Measurements from ENCODE around the gene EXOSC9. TPM values are rescaled to one million over a fixed set of nuclear protein-coding genes. Genes with fewer than 3 reads are reported as not detected.

Gene EXOSC9
- total and polyA plus RNA-seq, 10 of the 15 experiments (the other 5 are each of a cell fraction or from before 2014, with no cell fraction given) = 49.0 to 131 (median 85.4) TPM

GRCh38 chr4:121784975-121785374 is 16.1 kb upstream of the EXOSC9 start:
- Histone ChIP-seq H3K36me3 (ENCODE audit: control insufficient read depth in 2 of 2, insufficient read depth in 2 of 2, low read length in 1 of 2) (no peaks in the 10 kb centered on the region), H4K20me1 (ENCODE audit: control insufficient read depth, insufficient read depth) (no peaks in the 10 kb centered on the region), H3K9me3 (replicated peaks; ENCODE audit: control insufficient read depth, insufficient read depth, low read length) (no peaks in the 10 kb centered on the region; the same call in 2 of the 3 replicates), H3K79me2 (ENCODE audit: control insufficient read depth, insufficient read depth, low read length) (no peaks in the 10 kb centered on the region), H3K27me3 (replicated peaks in 1 of 2; ENCODE audit: control insufficient read depth in 2 of 2, insufficient read depth in 2 of 2, low read length in 1 of 2) (no peaks in the 10 kb centered on the region), H3K9ac (ENCODE audit: control insufficient read depth, insufficient read depth, low read length) (no peak overlapping the region), H3K4me3 (no peak overlapping the region), H2AFZ (ENCODE audit: control insufficient read depth, low read depth, low read length) (no peak overlapping the region), H3K4me2 (ENCODE audit: control insufficient read depth, insufficient read depth) (no peak overlapping the region), H3K27ac (ENCODE audit: control insufficient read depth, insufficient read depth) (no peak overlapping the region), H3K4me1 (ENCODE audit: control insufficient read depth, insufficient read depth, low read length) (peaks cover 18% of the 10 kb centered on the region)
- RAD21 ChIA-PET (ENCODE audit: unreplicated experiment) = no interaction called here
- CTCF ChIA-PET = interaction anchor here (1.5 kb wide), 1 partner anchor 8 kb away, joined by 7 read pairs; no protein-coding TSS in a partner anchor
- FAIRE-seq (no peak), DNase-seq (ENCODE audit: low read depth, low spot score) (no peak), ATAC-seq (no peak)
- SMC1A ChIA-PET (ENCODE audit: uncharacterized antibody, unreplicated experiment) = interaction anchor here (1.3 to 2.0 kb wide), 4 partner anchors 8 to 16 kb away, joined by 3 to 8 read pairs (median 5); no protein-coding TSS in a partner anchor
- in situ Hi-C loops (cut with MboI) = no loop called here
- TF ChIP-seq E2F4 (IDR thresholded peaks at IDR 0.05; ENCODE audit: low read depth, low read length) = no peak
- TF ChIP-seq PML (IDR thresholded peaks at IDR 0.05; ENCODE audit: low read length) = no peak
- TF ChIP-seq SREBF1 (IDR thresholded peaks at IDR 0.05; ENCODE audit: low read length) = no peak
- no peak for TF ChIP-seq ZNF384 (IDR thresholded peaks at IDR 0.05; ENCODE audit: borderline replicate concordance, low read depth, low read length)
- TF ChIP-seq ZBTB33 (IDR thresholded peaks at IDR 0.05) = no peak
- no peak for TF ChIP-seq NR2C1 (IDR thresholded peaks at IDR 0.05)
- no peak for TF ChIP-seq ZZZ3 (IDR thresholded peaks at IDR 0.05; ENCODE audit: control insufficient read depth, insufficient read length, low read depth)
- no peak for TF ChIP-seq POLR2A (IDR thresholded peaks at IDR 0.05; ENCODE audit: low read depth, low read length)
- no peak for TF ChIP-seq MAX (IDR thresholded peaks at IDR 0.05; ENCODE audit: low read depth, low read length)
- TF ChIP-seq TARDBP (IDR thresholded peaks at IDR 0.05; ENCODE audit: borderline replicate concordance) = no peak
- TF ChIP-seq PAX5 (IDR thresholded peaks at IDR 0.05; ENCODE audit: borderline replicate concordance, low read depth, low read length) = no peak
- no peak for TF ChIP-seq NFXL1 (IDR thresholded peaks at IDR 0.05; ENCODE audit: borderline replicate concordance)
- TF ChIP-seq ZNF592 (IDR thresholded peaks at IDR 0.05) = no peak
- WGBS (ENCODE audit: insufficient coverage, insufficient replicate concordance, low lambda C conversion rate, missing lambda C conversion rate) = 67% methylated on average over 2 of the region's 2 CpGs
- no TSS peak for BruUV-seq (replicated peaks)
- intact Hi-C loops (cut with micrococcal nuclease; ENCODE audit: unreplicated experiment) = no loop called here
- POLR2A ChIA-PET = interaction anchor here (1.9 kb wide), 1 partner anchor 15 kb away, joined by 6 read pairs; no protein-coding TSS in a partner anchor

All from GM12878 (cell line).